Head of caudate nucleus (tissue), 42 donors: ENCODE measurements around the gene PIBF1.
"Not testable (repeated sequence)": the region's sequence is repeated elsewhere in the genome, so short reads cannot be mapped to it uniquely, and the experiment has no call there.

Experiments
- DNase-seq, 42 donors: peaks; one replicate each; pipeline versions ENCODE4 v3.0.0 to v3.0.0-alpha.2; 2020 to 2021; ENCODE audit warnings: mixed read lengths in 7 of 42
- intact Hi-C: fragments of 100-400 bp; cut with DNase I; formaldehyde crosslinking; loops from one replicate; pipeline ENCODE4 v1.15.0; 2022

The PIBF1 gene

GRCh38 chr13:72820156-72820897 lies 38.4 kb downstream of the PIBF1 start:
- intact Hi-C loops: no loop called here

GRCh38 chr13:72820898-72821279 lies 39.0 kb downstream of the PIBF1 start:
- intact Hi-C loops: no loop called here
- no peak for DNase-seq

More at GRCh38 chr13:72820156-72820897, 38.4 kb downstream of the PIBF1 start:
- no peak for DNase-seq

- intact Hi-C loops: no loop called here
- no peak for DNase-seq
Observed at GRCh38 chr13:72823081-72823480, 41.1 kb downstream of the PIBF1 start.

- no peak for DNase-seq
- intact Hi-C loops: no loop called here
Observed at GRCh38 chr13:72823724-72824123, 41.8 kb downstream of the PIBF1 start.

- intact Hi-C loops: no loop called here
- DNase-seq: no peak
Observed at GRCh38 chr13:72834601-72835000, 52.7 kb downstream of the PIBF1 start.

GRCh38 chr13:72839831-72840426 lies 58.0 kb downstream of the PIBF1 start:
- DNase-seq: peak in 18 of 42 donors; percentile 13 to 51 (median 27)
- intact Hi-C loops: no loop called here

- intact Hi-C loops: no loop called here
- peak in 12 of 42 donors; percentile 3 to 73 (median 30) for DNase-seq
Observed at GRCh38 chr13:72842991-72843390, 61.1 kb downstream of the PIBF1 start.

GRCh38 chr13:72845148-72845547 lies 63.2 kb downstream of the PIBF1 start:
- DNase-seq, intact Hi-C loops: not testable (repeated sequence)

GRCh38 chr13:72849571-72849970 lies 67.6 kb downstream of the PIBF1 start:
- DNase-seq: no peak
- intact Hi-C loops: no loop called here

GRCh38 chr13:72850959-72851677 lies 69.2 kb downstream of the PIBF1 start:
- intact Hi-C loops: no loop called here
- no peak for DNase-seq

GRCh38 chr13:72851678-72852014 lies 69.7 kb downstream of the PIBF1 start:
- intact Hi-C loops: no loop called here
- DNase-seq: no peak

- DNase-seq: no peak
- intact Hi-C loops: no loop called here
Observed at GRCh38 chr13:72852207-72852606, 70.3 kb downstream of the PIBF1 start.

- DNase-seq: no peak
- intact Hi-C loops: no loop called here
Observed at GRCh38 chr13:72853000-72853399, 71.1 kb downstream of the PIBF1 start.

- intact Hi-C loops: no loop called here
- no peak for DNase-seq
Observed at GRCh38 chr13:72864142-72865011, 82.4 kb downstream of the PIBF1 start.

- intact Hi-C loops: no loop called here
- no peak for DNase-seq
Observed at GRCh38 chr13:72868229-72868628, 86.3 kb downstream of the PIBF1 start.

GRCh38 chr13:72875233-72875632 lies 93.3 kb downstream of the PIBF1 start:
- DNase-seq: no peak
- intact Hi-C loops: no loop called here

- intact Hi-C loops: no loop called here
- DNase-seq: no peak
Observed at GRCh38 chr13:72884101-72884500, 102.2 kb downstream of the PIBF1 start.

GRCh38 chr13:72886272-72887067 lies 104.5 kb downstream of the PIBF1 start:
- intact Hi-C loops: no loop called here
- DNase-seq: no peak

GRCh38 chr13:72889495-72889894 lies 107.6 kb downstream of the PIBF1 start:
- no peak for DNase-seq
- intact Hi-C loops: no loop called here
